GM21381 (cell line): ENCODE measurements around the gene ANK2.

Experiments
- ATAC-seq: cut with Tn5 transposase; IDR thresholded peaks from one replicate; pipeline ENCODE4 v1.9.1; 2021; ENCODE audit warnings: mild to moderate bottlenecking, moderate library complexity; ENCODE audit not compliant: unreplicated experiment

ANK2 gene

DNA sequence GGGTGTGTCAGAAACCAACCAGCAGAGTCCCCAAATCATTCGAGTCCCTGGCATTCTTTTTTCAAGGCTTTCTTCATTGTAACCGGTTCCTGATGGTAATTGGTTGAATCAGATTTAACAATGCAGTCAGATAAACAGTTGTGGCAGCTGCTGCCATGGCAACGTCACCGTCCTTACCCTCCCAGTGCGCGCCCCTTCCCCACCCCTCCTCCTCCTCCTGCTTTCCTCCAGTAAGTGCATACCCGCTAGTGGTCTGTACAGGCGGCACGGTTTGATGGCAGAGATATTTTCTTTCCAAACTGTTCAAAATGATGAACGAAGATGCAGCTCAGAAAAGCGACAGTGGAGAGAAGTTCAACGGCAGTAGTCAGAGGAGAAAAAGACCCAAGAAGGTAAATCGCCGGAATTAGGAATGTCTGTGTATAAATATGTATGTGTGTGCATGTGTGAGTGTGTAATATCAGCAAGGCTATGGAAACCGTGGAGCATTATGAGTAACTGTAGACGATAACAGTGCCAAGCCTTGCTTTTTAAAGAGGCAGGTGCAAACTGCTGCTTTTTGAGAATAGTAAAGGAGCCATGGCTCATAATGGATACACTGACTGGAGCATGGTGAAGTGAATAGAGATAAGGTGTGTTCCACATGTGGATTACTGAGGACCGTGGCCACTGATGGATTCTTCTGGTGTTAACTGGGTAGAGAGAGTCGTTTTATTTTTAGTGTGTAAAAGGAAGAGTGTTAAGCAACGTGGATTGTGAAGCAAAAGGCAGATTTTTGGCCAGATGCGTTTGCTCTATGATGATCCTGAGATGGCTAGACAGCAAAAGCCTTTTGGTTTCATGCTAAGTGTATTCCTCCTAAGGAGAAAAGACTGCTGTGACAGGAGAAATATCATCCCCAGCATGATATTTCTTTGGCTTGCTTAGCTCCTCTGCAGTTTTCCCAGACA is at the start of gene ANK2:
Gene ANK2, plus strand, starts transcription at position 233 of the 950 bp plus-strand sequence. Its CDS starts 76 bp downstream, at position 309.
- no peak for ATAC-seq

DNA sequence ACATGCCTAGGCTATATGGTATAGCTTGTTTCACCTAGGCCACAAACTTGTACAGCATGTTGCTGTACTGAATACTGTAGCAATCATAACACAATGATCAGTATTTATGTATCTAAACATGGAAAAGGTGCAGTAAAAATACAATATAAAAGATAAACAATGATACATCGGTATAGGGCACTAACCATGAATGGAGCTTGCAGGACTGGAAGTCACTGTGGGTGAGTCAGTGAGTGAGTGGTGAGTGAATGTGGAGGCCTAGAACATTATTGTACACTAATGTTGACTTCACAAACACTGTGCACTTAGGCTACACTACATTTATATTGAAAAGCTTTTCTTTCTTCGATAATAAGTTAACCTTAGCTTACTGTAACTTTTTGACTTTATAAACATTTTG is 45.6 kb upstream of the ANK2 start:
- no peak for ATAC-seq

DNA sequence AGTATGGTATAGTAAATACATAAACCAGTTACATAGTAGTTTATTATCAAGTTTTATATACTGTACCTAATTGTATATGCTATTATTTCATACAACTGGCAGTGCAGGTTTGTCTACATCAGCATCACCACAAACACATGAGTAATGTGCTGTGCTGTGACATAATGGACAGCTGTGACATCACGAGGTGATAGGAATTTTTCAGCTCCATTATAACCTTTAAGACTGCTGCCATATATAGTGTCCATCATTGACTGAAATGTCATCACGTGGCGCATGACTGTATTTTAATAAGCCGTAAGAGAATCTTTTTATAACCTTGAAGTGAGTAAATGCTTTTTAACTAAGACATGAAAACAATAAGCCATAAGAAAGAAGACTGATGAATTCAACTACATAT is 44.8 kb upstream of the ANK2 start:
- ATAC-seq: no peak

DNA sequence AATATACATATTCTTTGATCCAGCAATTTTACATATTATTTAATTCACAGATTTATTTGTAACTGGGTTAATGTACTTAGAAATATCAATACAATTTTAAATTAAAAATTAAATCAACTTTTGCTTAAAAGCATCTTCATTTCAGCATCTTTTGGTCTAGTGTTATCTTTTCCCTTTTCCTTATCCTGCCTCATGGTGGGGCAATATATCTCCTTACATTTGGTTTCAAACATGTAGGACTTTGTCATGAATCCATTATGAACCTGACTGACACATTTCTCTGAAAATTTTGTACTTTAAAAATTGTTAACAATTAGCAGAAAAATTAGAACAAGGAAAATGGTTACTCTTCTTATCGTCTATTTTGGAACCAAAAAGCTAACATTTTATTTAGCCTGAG is 42.8 kb upstream of the ANK2 start:
- no peak for ATAC-seq

DNA sequence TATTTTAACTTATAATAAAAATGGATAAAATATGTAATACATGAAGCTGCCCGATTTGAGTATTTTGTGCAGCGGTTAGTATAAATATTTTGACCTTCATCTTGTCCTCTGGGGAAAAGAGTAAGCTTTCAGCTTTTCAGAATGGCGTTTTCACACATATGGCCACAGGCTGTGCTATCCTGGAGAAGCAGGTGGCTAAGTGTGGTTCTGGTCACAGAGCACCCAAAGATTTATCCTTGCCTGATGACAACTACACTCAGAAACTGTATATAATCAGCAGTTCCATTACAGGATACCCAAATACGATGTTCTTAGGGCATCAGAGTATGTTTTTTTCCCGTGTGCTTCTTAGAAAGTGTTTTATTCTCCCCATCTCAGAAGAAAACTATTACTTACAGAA is 42.3 kb upstream of the ANK2 start:
- no peak for ATAC-seq

DNA sequence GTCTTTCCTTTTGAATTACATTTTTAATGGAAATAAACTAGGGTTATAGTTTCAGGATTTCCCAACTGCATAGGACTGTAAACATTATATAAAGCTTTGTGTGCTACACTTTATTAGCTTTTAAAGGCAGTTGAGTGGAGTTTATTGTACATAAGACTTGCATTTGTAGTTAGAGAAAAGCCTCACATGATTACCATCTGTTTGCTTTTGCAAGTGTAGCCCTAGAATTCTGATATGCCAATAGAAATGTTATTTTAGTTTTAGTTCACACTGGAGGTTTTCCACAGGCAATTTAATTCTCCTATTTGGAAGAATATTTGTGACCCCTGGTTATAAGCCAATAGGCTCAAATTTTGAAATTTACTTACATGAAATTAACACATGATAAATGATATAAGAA is 41.3 kb upstream of the ANK2 start:
- ATAC-seq: no peak

DNA sequence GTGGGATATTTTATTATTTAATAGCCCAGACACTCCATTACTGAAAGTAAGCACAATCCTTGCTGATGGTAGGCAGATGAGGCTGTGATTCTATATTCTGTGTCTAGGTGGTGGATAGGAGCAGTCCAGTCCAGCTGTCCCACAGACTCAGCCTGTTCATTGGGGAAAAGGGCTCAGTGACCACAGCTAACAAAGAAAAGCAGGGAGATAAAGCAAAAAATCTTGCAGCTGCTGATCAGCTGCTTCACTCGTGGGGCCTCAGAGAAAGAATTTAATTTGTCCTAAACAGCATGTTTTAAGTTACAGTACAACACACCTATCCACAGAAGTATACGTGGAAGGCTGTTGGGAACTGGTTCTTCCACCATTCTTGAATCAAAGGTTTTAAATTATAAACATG is 40.7 kb upstream of the ANK2 start:
- ATAC-seq: no peak

DNA sequence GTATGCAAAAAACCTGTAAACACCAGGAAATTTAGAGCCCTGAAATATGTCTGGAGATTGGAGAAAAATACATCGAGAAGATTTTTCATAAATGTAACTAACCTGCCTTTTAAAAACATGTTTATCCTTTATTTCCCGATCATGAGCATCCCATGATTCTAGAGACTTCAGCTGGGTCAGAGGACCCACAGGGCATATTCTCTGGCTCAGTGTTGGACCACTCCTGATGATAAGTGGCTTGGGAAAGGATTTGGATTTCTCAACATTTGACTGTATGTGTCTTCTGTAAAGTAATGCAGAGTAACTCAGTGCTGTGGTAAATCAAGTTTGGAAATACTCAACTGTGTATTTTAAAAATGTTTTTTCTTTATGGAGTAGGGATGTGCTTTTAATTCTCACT is 40.0 kb upstream of the ANK2 start:
- ATAC-seq: no peak

DNA sequence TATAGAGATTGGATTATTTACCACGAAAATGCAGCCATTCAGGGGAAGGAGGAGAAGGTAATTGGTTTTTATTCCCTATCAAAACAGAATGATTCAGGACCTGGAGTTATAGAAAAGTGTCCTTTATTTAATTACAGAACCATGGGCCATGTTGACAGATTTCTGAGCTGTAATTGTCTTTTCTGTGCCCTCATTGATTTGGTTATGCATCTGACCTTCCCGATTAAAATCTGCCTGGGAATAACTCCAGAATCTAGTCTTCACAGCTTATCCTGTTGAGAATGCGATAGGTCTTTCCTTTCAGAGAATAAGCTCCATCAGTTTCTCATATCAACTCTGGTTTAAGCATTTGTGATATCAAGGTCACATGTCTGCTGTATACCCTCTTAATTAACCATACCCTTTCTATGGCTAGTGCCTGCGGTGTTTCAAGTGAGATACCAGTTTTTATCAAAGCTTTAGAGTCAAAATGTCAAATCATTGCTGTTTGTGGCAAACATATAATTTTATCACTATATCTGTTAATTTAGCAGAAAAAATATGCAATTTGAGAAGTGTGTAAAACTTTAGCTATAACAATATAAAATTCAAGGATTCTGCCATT is 37.2 kb upstream of the ANK2 start:
- no peak for ATAC-seq

DNA sequence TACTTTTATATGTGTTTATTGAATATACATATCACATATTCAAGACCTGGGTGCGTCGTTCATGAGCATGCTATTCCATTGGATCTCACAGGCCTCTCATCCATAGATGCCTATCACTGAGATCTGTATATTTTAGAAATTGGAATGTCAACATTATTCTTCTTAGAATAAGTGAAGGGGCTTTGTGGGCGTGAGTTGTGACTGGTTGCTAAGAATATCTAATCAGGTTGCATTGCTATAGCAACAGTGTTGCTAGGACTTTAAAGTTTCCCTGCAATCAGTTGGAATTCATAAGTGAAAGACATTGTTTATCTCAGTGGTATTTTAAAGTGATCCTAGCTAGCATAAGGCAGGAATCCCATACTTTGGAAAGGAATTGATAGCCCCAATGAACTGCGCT is 36.7 kb upstream of the ANK2 start:
- no peak for ATAC-seq

DNA sequence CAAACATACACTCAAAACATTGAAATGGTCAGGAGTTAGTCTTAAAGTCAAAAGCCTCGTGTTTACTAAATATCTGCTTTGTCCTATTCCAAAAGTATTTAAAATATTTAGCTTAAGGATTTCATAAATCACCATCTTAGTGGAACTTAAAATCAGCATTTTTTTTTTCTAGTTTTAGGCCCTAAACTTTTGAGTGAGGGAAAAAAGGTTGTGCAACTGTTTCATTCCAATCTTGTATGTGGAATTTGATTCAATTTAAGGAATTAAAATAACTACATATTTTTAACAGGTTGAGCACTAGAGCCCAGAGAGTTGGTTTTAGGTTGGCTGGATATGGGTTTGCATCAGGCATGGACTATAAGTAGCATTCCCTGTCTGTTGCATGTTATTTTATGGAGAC is 35.7 kb upstream of the ANK2 start:
- ATAC-seq: no peak

DNA sequence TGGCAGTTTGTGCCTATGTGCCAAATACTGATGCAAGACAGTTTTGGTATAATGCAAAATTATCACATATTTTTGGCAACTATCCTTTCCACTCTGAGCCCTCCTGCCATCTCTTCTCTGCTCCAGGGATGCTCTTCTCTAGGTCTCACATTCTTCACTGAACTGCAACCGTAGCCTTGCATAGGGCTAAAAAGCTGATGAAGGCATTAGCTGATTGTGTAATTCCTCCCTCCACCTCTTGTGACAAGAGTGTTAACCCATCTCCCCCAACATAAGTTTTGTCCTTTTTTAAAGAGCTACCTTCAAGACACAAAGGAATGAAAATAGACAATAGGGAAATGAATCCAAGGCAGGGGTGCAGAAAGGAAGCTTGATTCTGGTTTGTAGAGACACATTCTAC is 33.1 kb upstream of the ANK2 start:
- no peak for ATAC-seq

DNA sequence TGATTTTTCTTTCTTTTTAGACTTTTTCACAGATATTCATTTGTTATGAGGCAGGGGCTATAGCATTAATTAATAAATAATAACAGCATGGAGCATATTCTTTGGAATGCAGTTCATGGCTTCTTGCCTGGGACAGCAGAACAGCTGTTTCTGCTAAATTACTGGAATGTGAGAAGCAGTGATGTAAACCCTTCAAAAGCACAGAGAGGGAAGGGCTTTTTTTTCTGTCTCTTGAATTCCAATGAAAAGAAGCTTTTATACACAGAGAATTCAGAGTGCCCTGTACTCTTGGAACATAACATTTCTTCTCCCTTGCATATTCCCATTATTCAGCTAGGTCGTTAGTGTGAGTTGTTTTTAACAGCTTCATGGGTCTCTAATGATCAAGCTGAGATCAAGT is 28.5 kb upstream of the ANK2 start:
- no peak for ATAC-seq

DNA sequence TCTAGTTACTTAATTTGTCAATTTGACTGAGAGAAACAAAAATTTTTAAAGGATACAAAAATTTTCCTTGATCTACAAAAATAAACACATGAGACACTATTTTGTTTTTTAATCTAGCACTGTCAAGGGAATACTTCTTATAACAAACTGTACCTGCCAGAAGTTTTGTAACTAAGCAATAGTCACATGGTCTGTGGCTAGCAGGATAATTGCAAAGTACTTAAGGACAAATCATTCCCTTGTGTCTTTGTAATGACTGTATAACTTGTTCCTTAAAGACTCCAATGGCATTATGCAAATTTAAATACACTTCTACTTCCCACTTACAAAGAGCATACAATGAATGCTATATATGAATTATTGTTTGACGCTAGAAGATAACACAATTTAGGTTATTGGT is 25.1 kb upstream of the ANK2 start:
- no peak for ATAC-seq

DNA sequence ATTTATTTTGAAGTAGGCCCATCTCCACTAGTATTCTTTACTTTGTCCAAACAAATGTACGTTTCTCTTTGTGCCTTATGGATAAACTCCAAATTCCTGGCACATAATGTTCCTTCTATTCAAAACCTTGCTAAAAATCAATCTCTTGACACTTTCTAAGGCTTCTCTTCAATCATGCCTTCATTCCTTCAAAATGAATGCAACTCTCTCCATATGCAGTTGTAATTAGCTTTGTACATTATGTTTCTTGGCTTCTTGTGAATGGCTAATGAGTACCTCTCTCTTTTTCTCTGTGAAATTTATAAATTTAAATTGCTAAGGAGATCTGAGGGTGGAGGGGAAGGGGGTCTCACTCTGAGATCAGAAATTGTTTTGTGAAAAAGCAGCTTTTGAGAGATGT is 24.0 kb upstream of the ANK2 start:
- ATAC-seq: no peak

DNA sequence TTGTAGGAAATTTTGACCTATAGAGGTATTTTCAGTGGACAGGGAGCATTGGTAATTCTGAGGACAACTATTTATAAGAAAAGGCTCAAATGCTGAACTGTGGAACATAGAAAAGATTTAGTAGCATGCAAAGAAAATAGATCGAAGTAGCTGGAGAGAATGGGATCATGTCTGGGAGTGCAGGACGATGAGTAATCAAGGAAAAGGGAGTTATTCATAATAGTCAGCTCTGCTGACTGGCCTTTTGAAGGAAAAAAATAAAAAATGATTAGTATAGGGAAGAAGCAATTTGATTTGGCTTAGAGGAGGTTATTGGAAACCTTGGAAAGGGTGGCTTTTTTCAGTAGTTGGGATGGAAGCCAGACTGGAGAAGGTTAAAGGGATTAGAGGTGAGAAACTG is 22.9 kb upstream of the ANK2 start:
- no peak for ATAC-seq

DNA sequence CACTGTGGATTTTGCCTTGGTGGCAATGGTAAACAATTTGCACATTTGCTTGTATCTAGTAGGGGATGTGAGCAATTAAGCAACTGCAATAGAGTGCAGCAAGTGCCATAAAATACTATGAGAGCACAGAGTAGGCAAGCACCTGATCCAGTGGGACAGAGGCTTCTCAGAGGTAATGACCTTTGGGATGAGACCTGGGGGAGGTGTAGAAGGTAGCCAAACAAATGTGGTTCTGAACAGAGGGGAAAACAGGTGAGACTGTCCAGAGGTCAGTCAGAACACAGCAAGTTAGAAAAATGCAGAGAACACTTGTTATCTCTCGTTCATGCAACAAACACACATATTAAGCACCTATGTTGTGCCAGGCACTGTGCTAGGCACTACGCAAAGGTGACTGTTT is 21.4 kb upstream of the ANK2 start:
- ATAC-seq: no peak

DNA sequence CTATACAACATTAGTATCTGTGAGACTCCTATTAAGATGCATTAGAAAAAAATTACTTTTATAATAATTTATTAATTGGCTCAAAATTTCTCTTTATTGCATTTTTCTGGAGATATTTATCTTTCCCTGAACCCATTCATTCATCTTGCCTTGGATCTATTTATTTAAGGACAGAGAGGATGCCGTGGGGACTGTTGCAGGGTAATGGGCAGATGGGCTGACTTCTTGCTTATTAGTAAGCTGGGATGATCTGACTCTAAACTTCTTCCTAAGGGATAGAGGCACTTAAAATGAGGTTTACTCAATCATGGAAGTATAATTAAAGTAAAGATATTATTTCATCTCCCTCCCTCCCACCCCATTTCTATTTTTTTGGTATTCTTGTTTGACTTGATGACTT is 18.2 kb upstream of the ANK2 start:
- ATAC-seq: no peak

DNA sequence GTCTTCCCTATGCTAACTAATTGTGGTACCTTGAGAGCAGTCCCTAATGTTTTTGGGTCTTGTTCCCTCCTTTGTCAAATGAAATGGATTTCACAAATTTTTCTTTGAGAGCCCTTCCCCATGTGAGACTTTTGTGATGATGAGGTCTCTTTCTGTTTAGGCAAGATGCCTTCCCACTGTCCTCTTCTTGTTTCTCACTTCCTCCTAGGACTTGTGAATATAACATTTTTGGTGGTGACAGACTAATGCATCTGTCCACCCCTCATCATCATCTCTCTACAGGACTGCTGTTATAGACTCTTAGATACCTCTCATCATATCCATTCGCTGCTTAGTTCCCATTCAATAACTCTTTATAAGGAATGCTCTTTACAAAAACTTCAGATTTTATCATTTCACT is 8.7 kb upstream of the ANK2 start:
- ATAC-seq: no peak

DNA sequence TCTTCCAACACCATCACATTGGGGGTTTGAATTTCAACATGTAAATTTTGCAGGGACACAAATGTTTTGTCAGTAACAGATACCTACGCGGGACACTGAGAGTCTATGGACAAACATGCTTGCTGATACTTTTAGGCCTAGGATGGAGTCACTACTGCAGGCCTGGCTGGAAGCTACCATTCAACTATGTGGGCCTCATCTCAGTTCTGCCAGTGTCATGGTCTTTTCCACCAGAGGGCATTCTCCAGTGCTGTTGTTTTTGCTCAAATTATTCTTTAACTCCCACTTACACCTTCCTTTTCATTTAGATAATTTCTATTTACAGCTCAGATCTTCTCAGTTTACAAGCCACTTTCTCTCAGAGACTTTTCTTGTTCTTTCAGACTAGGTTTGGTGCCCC is 7.0 kb upstream of the ANK2 start:
- ATAC-seq: no peak

DNA sequence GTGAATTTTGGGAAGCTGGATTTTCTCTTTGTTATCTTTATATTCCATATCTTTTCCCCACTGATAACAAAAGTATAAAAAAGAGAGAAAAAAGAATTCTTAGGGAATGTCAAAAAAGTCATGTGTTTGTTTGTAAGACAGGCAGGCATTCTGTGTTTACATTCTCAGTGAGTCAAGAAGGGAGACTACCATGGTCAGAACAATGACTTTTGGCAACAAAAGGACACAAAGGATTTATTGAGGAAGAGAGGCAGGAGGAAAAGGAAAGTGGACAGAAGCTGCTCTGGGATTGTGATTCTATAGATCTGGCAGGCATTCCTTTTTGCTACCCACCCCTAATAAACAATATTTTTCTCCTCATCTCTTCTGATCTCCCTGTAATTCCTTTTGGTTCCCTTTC is 5.9 kb upstream of the ANK2 start:
- no peak for ATAC-seq

DNA sequence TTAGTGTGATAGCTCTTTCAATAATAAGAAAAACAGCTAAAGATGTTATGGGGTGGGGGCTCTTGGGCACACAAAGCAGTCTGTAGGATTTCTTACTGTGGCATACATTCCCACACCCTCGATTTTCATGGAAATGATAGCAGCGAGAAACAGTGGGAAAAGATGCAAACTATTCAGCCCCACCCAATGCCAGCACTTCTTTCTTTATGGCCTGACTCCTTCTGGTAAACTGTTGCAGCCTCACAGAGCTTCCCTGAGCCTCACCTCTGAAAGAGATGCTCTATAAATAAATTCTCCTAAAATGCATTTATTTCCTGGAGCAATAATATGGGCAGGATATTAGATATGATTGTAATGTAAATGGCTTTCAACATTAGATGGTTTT is 910 bp downstream of the ANK2 start:
- ATAC-seq: no peak

DNA sequence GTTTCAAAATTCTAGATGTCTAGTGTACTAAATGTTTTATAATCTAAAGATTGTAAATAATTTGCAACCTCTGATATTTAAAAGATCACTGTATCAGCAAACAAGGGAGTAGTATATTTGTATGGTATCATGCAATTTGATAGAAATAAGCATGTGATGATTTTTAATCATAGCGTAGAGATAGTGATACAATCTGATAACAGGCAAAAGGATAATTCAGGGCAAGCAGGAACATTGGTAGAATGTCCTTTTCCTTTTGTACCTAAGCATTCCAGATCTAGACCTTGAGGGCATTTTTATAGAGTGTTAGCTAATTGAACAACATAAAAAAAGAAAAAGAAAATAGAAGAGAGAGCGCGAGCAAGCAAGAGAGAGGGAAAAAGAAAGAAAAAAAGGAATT is 1.4 kb downstream of the ANK2 start:
- ATAC-seq: no peak
